Stomach (tissue), 9 donors: ENCODE measurements around the gene DEDD. TPM values are rescaled to one million over a fixed set of nuclear protein-coding genes. Genes with fewer than 3 reads are reported as not detected.

Experiments
- DNase-seq, 2 donors: peaks; one replicate each; pipeline versions ENCODE4 v3.0.0 to v3.0.0-alpha.2; 2013 to 2019
- H3K27ac ChIP-seq, 5 donors: fragments of 200-600 bp in 4 of 5; sonication (generic) in 4 of 5; one replicate each; pipeline ENCODE4 v1.5.1; 2013 to 2019; ENCODE audit warnings: mild to moderate bottlenecking in 1 of 5, moderate library complexity in 1 of 5
- H3K27me3 ChIP-seq, 3 donors: fragments of 200-600 bp; sonication (generic); one replicate each; pipeline ENCODE4 v1.5.1; 2017 to 2019; ENCODE audit warnings: mixed run types in 1 of 3
- H3K36me3 ChIP-seq, 4 donors: fragments of 200-600 bp; sonication (generic); 1 replicate in 3 of 4; 2 replicates in 1 of 4; pipeline ENCODE4 v1.5.1; 2016 to 2019
- H3K4me1 ChIP-seq, 4 donors: fragments of 200-600 bp; sonication (generic); one replicate each; pipeline ENCODE4 v1.5.1; 2016 to 2019
- H3K4me3 ChIP-seq, 4 donors: fragments of 200-600 bp; sonication (generic) in 3 of 4; one replicate each; pipeline ENCODE4 v1.5.1; 2016 to 2019; ENCODE audit warnings: mild to moderate bottlenecking in 1 of 4
- H3K9me3 ChIP-seq, 4 donors: fragments of 200-600 bp; sonication (generic); one replicate each; pipeline ENCODE4 v1.5.1; 2016 to 2019
- EP300 ChIP-seq: sonication (generic); formaldehyde crosslinking; IDR thresholded peaks from one replicate; pipeline ENCODE4 v1.6.1; 2017; ENCODE audit warnings: antibody characterized with exemption
- POLR2A ChIP-seq, 4 donors: fragments of 450-650 bp; IDR thresholded peaks; one replicate each; pipeline ENCODE4 v1.6.1; 2016; ENCODE audit warnings: antibody characterized with exemption in 4 of 4, control low read depth in 2 of 4, mild to moderate bottlenecking in 1 of 4, moderate library complexity in 1 of 4
- POLR2AphosphoS5 ChIP-seq, 3 donors: sonication (generic); formaldehyde crosslinking; IDR thresholded peaks; one replicate each; pipeline ENCODE4 v1.6.1; 2016; ENCODE audit warnings: antibody characterized with exemption in 3 of 3
- WGBS, 5 donors: extraction: QIAGEN DNeasy Blood & Tissue Kit in 3 of 5; methylation state at CpG; one replicate each; pipeline versions ENCODE4 v1.1.5 to v1.1.7; 2013 to 2018; 5-methylcytosine and 5-hydroxymethylcytosine counted together
- intact Hi-C: fragments of 100-400 bp; cut with DNase I; formaldehyde crosslinking; loops from one replicate; pipeline ENCODE4 v1.15.1; 2023; ENCODE audit warnings: low total_unique reads
- polyA plus RNA-seq, 3 donors: library from polyadenylated mRNA; stranded (reverse); fragments of 200-250 nt; gene quantifications; one replicate each; pipeline ENCODE4 v1.2.3, GENCODE V29; 2013
- total RNA-seq, 5 donors: library from RNA; depleted of rRNA; stranded (reverse); fragments of >200 nt; gene quantifications; one replicate each; pipeline versions ENCODE4 v1.1.0 to v1.2.3, GENCODE V29; 2014 to 2016
- TF ChIP-seq, protein P1 (sequence below), 7 experiments: fragments of 450-650 bp in 4 of 7; fragments of 200-600 bp in 3 of 7; sonication (generic) in 3 of 7; IDR thresholded peaks; one replicate each; pipeline ENCODE4 v1.5.1; 2016 to 2019; ENCODE audit warnings: antibody characterized with exemption in 7 of 7, control low read depth in 2 of 7, mild to moderate bottlenecking in 1 of 7
- donor health status: healthy with polysubstance abuse.
- donor health status: Bipolar disorder and iron deficiency.
- donor health status: healthy.

Gene DEDD
- total and polyA plus RNA-seq, 8 donors = 2.3 to 35.9 (median 17.6) TPM

DNA sequence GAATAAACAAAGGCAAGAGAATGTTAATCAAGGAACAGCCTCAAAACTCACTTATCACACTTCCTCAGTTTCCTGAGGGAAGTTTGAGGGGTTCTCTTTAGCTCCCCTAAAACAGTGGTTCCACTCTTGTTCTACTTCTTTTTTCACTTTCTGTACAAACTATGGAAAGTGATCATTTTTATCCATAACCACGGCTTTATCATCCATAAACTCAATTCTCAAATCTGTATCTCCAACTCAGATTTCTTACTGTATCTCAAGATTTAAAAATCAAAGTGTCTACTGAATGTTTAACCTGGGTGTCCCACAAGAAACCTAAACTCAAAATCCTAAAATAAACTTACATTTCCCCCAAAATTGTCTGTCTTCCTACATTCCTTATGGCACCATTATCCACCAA, 18.6 kb downstream of the DEDD start:
- WGBS, 5 donors = 65 to 90% (median 73%) methylated on average over 1 of the region's 1 CpG
- H3K9me3 ChIP-seq = no peaks in the 10 kb centered on the region
- intact Hi-C loops = no loop called here
- peaks cover 0 to 19% (median 16%) of the 10 kb centered on the region in 4 donors for H3K36me3 ChIP-seq
- no peak for TF ChIP-seq POLR2A (IDR thresholded peaks at IDR 0.05)
- no peak for TF ChIP-seq POLR2AphosphoS5 (IDR thresholded peaks at IDR 0.05)
- TF ChIP-seq, protein P1, sequence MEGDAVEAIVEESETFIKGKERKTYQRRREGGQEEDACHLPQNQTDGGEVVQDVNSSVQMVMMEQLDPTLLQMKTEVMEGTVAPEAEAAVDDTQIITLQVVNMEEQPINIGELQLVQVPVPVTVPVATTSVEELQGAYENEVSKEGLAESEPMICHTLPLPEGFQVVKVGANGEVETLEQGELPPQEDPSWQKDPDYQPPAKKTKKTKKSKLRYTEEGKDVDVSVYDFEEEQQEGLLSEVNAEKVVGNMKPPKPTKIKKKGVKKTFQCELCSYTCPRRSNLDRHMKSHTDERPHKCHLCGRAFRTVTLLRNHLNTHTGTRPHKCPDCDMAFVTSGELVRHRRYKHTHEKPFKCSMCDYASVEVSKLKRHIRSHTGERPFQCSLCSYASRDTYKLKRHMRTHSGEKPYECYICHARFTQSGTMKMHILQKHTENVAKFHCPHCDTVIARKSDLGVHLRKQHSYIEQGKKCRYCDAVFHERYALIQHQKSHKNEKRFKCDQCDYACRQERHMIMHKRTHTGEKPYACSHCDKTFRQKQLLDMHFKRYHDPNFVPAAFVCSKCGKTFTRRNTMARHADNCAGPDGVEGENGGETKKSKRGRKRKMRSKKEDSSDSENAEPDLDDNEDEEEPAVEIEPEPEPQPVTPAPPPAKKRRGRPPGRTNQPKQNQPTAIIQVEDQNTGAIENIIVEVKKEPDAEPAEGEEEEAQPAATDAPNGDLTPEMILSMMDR (IDR thresholded peaks at IDR 0.05) = no peak
- TF ChIP-seq EP300 = no peak
- no peak overlapping the region for H3K4me3 ChIP-seq
- no peak for DNase-seq
- no peak overlapping the region for H3K27ac ChIP-seq
- H3K4me1 ChIP-seq = peaks cover 30 to 66% (median 49%) of the 10 kb centered on the region in 4 donors
- no peaks in the 10 kb centered on the region for H3K27me3 ChIP-seq

DNA sequence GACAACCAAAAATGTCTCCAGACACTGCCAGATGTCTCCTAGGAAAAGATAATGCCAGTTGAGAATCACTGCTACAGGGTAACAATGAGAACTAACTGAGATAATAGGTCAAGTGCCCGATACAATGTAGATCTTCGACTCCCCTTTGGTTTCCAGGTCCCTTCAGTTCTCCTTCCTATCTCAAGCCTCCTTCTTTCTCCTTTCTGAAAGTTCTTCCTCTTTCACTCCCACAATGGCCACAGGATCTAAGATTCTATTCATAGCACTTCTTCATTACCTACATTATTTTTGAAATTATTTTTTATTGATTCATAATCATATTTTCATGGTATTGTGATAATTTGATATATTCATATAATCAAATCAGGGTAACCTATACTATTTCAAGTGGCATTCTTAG, 20.9 kb downstream of the DEDD start:
- TF ChIP-seq, protein P1 (IDR thresholded peaks at IDR 0.05) = no peak
- TF ChIP-seq POLR2A (IDR thresholded peaks at IDR 0.05) (no peak), EP300 (no peak), POLR2AphosphoS5 (IDR thresholded peaks at IDR 0.05) (no peak)
- Histone ChIP-seq H3K27me3 (no peaks in the 10 kb centered on the region), H3K4me1 (peaks cover 16 to 52% (median 35%) of the 10 kb centered on the region in 4 donors), H3K27ac (no peak overlapping the region), H3K4me3 (no peak overlapping the region), H3K9me3 (no peaks in the 10 kb centered on the region), H3K36me3 (peaks cover 0 to 23% (median 16%) of the 10 kb centered on the region in 4 donors)
- intact Hi-C loops = no loop called here
- no peak for DNase-seq
- 81 to 94% (median 88%) methylated on average over 2 of the region's 2 CpGs for WGBS, 5 donors

DNA sequence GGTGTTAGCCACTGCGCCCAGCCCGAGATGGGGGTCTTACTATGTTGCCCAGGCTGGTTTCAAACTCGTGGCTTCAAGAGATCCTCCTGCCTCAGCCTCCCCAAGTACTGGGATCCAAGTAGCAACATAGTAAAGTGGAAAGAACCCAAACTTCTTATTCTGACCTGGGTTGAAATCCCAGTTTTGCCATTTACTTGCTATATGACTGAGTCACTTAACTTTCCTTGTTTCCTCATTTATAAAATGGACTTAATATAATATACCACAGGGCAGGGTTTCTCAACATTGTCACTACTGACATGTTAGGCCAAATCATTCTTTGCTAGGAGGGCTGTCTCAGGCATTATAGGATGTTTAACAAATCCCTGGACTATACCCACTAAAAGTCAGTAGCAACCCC, 21.4 kb downstream of the DEDD start:
- peaks cover 12 to 48% (median 31%) of the 10 kb centered on the region in 4 donors for H3K4me1 ChIP-seq
- peaks cover 0 to 23% (median 16%) of the 10 kb centered on the region in 4 donors for H3K36me3 ChIP-seq
- TF ChIP-seq, protein P1 (IDR thresholded peaks at IDR 0.05) = no peak
- TF ChIP-seq POLR2AphosphoS5 (IDR thresholded peaks at IDR 0.05) (no peak), EP300 (no peak), POLR2A (IDR thresholded peaks at IDR 0.05) (no peak)
- intact Hi-C loops = no loop called here
- H3K27ac ChIP-seq = no peak overlapping the region
- no peak for DNase-seq
- H3K4me3 ChIP-seq = no peak overlapping the region
- no peaks in the 10 kb centered on the region for H3K9me3 ChIP-seq
- H3K27me3 ChIP-seq = no peaks in the 10 kb centered on the region
- WGBS, 5 donors = 90 to 100% (median 98%) methylated on average over 3 of the region's 3 CpGs

GRCh38 chr1:161106431-161106830, 26.0 kb downstream of the DEDD start:
- WGBS, 5 donors = 93 to 97% (median 96%) methylated on average over 1 of the region's 1 CpG
- intact Hi-C loops = no loop called here
- TF ChIP-seq, protein P1 (IDR thresholded peaks at IDR 0.05) = no peak
- TF ChIP-seq POLR2A (IDR thresholded peaks at IDR 0.05) = no peak
- TF ChIP-seq POLR2AphosphoS5 (IDR thresholded peaks at IDR 0.05) = no peak
- no peak for TF ChIP-seq EP300

More at GRCh38 chr1:161106431-161106830, 26.0 kb downstream of the DEDD start:
- Histone ChIP-seq H3K4me3 (no peak overlapping the region), H3K27ac (no peak overlapping the region), H3K27me3 (no peaks in the 10 kb centered on the region), H3K9me3 (no peaks in the 10 kb centered on the region), H3K36me3 (peaks cover 7 to 35% (median 30%) of the 10 kb centered on the region in 4 donors), H3K4me1 (peaks cover 0 to 4% (median under 1%) of the 10 kb centered on the region in 4 donors)
- DNase-seq = no peak
